GM19467 (cell line): ENCODE results near the gene KCNB1.

Experiments used
- ATAC-seq: cut with Tn5 transposase; IDR thresholded peaks from one replicate; pipeline ENCODE4 v1.9.1; 2021; ENCODE audit warnings: mild to moderate bottlenecking, moderate library complexity; ENCODE audit not compliant: unreplicated experiment

KCNB1 gene

DNA sequence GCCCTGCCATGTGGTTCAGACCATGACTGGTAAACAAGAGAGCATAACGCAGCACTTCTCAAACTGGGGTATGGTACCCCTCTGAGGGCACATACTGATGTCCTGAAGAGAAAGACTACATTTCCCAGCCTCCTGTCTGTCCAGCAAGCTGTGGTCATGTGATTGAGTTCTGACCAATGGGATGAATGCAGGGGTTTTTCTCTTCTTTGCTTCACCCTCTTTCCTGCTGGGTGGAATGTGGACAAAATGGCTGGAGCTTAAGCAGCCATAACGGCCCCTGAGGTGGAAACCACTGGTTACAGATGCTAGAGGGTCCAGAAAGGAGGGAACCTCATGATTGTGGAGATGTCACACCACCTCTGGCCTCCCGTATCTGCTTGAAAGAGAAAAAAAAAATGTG lies 19.4 kb upstream of the KCNB1 start:
- no peak for ATAC-seq

- ATAC-seq: no peak
Measured at GRCh38 chr20:49497398-49497669, 14.9 kb upstream of the KCNB1 start.

DNA sequence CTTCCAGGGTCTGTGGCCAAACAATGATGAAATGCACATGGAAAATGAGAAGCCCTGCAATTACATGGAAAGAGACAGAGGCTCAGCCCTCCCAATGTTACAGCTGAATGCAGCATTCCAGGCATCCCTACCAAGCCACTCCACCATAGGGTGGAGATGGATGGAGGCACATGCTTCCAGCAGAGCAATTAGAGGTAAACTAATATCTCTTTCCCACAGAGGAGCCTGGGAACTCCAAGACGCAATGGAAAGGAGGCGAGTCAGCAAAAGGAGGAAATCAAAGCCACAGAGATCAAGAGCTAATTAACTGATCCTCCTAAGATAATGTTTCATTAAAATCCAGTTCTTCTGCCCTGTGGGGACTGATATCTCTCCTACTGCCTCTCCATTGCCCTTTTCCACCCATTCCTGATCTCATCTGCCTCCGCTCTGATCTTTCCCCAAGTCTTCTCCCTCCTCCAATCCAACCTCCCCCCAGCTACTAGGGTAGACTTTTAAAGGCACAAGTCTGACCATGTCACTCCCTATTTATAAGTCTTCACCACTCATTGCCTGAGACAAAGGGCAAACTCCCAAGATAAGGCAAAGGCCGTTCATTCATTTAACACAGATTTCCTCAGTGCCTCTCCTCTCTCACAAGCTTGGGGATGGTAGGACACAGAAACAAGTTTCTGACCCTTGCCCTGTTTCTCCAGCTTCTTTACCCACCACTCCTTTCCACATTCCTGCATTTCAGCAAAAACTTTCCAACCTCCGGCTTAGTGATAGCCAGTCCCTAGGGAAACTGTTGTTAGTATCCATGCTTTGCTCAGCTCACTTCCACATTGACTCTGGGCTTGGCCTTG lies 14.3 kb upstream of the KCNB1 start:
- ATAC-seq: no peak

DNA sequence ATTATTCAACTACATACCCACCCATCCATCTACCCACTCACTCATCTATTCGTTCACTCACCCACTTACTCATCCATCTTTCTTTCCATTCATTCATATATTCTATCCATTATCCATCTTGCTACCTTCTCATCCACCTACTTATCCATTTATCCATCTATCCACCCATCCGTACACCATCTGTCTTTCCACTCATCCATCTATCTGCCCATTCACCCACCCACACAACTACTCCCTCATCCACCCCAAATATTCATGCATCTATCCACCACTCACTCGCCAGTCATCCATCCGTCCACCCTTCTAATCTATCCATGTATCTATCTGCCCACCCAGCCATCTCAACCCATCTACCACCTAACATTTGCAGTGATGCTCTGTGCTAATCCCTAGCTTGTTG lies 13.6 kb upstream of the KCNB1 start:
- no peak for ATAC-seq

GRCh38 chr20:49490689-49491088 lies 8.2 kb upstream of the KCNB1 start:
- no peak for ATAC-seq

- ATAC-seq: no peak
Measured at GRCh38 chr20:49489688-49490087, 7.2 kb upstream of the KCNB1 start.

DNA sequence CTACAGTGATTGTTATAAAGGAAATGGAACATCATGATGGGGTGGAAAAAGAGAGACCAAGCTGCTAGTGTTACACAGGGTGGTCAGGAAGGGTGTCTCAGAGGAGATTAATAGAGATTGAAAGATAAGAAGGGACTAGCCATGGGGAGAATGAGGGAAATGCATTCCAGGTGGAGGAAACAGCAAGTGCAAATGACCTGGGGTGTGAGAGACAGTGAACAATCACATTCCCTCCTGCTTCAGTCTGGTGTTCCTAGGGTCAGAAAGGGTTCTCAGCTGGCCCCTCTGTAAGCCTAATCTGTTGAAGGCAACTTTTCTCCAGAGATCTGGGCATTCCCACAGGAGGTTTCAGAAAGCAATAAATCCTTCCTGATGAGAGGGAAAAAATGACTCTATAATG lies 3.6 kb upstream of the KCNB1 start:
- ATAC-seq: no peak

- ATAC-seq: no peak
Measured at GRCh38 chr20:49485563-49485962, 3.1 kb upstream of the KCNB1 start.

- ATAC-seq: no peak
Measured at GRCh38 chr20:49484180-49485140, 2.0 kb upstream of the KCNB1 start.

DNA sequence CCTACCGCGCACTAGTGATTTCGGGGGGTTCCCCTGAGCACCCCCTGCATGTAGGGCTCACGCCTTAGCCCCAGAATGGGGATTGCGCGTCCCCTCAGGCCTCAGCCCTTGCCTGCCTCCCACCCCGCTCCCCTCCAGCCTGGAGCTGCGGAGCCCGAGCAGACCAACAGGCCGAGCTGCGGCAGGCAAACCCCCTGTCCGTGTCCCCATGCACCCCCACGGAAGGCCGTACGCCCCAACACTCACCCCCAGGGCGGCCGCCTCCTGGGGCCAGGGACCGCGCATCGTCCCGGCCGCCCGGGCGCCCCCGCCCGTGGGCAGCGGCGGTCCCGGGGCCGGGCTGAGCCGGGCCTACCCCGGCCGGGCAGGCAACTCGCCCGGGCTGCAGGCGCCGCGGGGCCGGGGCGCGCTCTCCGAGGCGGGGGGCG lies 1.2 kb upstream of the KCNB1 start:
- no peak for ATAC-seq

DNA sequence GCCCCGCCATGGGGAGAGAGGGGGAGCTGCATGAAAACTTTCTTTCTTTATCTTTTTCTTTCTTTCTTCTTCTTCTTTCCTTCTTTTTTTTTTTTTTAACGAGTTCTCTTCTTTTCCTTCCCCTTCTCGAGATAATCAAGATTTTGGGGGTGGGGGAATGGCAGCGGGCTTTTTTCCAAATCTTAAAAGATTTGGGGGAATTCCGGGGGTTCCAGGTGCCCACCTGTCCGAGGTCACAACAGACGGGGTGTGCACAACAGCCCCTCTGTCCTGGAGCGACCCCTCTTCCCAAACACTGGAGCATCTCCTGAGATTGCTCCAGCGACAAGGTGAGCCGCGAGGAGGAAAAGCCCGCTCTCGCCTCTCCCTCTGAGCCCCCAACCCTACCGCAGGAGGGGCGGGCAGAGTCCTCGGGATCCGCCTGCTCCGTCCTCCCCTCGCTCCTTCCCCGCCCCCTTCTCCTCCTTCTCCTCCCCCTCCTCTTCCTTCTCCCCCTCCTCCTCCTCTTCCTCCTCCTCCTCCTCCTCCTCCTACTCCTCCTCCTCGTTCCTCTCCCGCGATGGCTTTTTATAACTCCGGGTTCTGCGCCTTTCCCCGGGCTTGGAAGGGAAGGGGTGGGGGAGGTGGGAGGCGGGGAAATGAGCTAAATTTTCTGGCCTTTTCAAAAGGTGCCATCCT lies 689 bp upstream of the KCNB1 start:
- no peak for ATAC-seq

- no peak for ATAC-seq
Measured at GRCh38 chr20:49482173-49482572, 295 bp downstream of the KCNB1 start.

DNA sequence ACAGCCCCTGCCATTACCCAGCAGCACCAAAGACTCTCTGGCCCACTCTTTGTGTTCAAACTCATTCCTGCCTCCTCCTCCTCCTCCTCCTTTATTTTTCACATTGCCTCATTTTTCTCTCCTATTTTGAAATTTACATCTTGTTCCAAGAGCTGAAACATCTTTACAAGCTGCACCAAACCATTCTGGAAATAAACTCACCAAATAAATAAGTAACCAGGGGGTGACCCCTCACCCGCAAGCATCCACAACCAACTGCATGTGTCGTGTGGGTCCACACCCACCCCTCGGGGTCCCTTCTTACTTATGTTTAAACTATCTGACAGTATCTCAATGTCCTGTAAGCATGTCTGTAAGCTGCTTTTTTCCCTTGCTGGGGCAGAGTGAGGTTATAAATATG lies 1.4 kb downstream of the KCNB1 start:
- no peak for ATAC-seq

DNA sequence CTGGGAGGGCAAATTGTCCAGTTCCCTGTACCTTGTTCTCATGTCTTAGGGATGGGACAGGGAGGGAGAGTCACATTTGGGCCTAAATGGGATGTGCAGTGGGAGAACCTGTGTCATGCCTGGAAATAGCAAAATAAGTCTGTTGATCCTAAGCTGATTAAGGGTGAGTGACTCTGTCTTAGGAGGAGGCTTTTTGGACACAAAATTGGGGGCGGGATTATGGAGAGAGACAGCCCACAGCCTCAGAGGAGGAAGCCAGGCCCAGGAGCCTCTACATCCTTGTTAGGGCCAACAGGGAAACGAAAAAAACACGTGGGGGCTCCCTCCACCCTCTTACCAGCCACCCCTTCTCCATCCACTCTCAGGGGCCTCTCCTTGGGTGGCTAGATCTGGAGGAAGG lies 2.2 kb downstream of the KCNB1 start:
- no peak for ATAC-seq

DNA sequence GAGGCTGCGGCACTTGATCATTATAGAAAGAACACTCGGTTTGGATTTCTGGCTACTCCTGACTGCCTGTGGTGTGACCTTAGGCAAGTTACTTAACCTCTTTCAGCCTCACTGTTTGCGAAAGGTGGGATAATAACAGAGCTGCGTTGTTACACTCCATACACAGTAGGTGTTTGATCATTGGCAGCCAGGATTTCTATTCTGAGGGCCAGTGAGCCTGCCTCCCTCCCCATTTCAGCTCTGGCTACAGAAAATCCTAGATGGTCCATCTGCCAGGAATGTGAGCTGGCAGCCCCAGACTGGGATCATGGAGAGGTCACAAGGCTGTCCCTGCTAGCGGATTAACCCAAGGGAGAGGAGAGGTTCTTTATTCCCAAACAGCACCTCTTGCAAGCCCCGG lies 2.7 kb downstream of the KCNB1 start:
- no peak for ATAC-seq

- no peak for ATAC-seq
Measured at GRCh38 chr20:49478754-49479689, 3.4 kb downstream of the KCNB1 start.

DNA sequence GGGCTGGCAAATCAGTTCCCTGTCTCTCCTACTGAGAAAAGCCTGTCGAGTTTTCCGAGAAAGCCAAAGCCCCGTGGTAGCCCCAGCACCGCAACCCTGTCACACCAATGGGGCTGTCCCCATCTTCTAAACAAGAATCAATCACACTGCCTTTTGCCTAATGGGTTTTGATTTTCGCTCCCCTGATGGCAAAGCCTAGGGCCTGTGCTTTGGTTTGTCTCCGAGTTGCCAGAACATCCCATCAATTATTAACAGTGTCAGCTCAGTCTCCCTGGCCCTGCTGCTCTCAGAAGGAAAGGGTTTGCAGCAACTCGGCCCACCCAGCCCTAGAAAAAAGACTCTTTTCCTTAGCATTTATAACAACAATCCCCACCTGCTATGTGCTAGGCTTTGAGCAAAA lies 4.2 kb downstream of the KCNB1 start:
- ATAC-seq: no peak

GRCh38 chr20:49477200-49477599 lies 5.3 kb downstream of the KCNB1 start:
- no peak for ATAC-seq

DNA sequence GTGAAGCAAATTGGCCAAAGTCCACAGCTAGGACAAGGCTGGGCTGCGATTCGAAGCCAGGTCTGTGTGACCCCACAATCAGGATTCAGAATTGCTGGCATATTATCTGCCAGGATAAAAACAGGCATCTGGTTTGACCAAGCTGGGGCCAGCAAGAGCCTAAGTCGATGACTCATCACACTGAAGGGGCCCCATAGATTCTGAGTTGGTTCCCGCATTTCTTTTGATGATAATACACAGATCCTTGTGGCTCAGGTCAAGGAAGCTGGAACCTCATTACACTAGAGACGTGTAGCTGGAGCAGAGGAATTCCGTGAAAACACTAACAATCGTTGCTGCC lies 6.5 kb downstream of the KCNB1 start:
- no peak for ATAC-seq

- no peak for ATAC-seq
Measured at GRCh38 chr20:49475292-49476015, 7.0 kb downstream of the KCNB1 start.
